GM23338 (cell line): ENCODE measurements around the gene WWOX. TPM values are rescaled to one million over a fixed set of nuclear protein-coding genes. Genes with fewer than 3 reads are reported as not detected.

ENCODE experiments used
- ATAC-seq: fragments of 200-7000 bp; cut with Tn5 transposase; 3 replicates; pipeline ENCODE4 v1.9.1; 2020
- DNase-seq: peaks from one replicate; pipeline ENCODE4 v3.0.0-alpha.2; 2015; ENCODE audit warnings: low spot score
- H2AFZ ChIP-seq: fragments of 200-600 bp; sonication (generic); 2 replicates; pipeline ENCODE4 v1.8.0; 2016; ENCODE audit warnings: antibody characterized with exemption, mild to moderate bottlenecking, moderate library complexity
- H3F3A ChIP-seq: fragments of 200-600 bp; sonication (generic); replicated peaks from 2 replicates; pipeline ENCODE4 v1.8.0; 2017; ENCODE audit warnings: antibody characterized with exemption, mixed run types, low read depth
- H3K27ac ChIP-seq: fragments of 200-600 bp; sonication (generic); 2 replicates; pipeline ENCODE4 v1.6.1; 2016; ENCODE audit warnings: low read depth
- H3K27me3 ChIP-seq: fragments of 200-600 bp; sonication (generic); 2 replicates; pipeline ENCODE4 v1.8.0; 2016; ENCODE audit warnings: mild to moderate bottlenecking, mixed run types, moderate library complexity; ENCODE audit not compliant: insufficient read depth
- H3K36me3 ChIP-seq: fragments of 200-600 bp; sonication (generic); 2 replicates; pipeline ENCODE4 v1.8.0; 2016; ENCODE audit warnings: mild to moderate bottlenecking; ENCODE audit not compliant: insufficient read depth
- H3K4me1 ChIP-seq: fragments of 200-600 bp; sonication (generic); 2 replicates; pipeline ENCODE4 v1.8.0; 2016; ENCODE audit warnings: mild to moderate bottlenecking, moderate library complexity; ENCODE audit not compliant: insufficient read depth
- H3K4me2 ChIP-seq: fragments of 200-600 bp; sonication (generic); 2 replicates; pipeline ENCODE4 v1.7.1; 2017; ENCODE audit warnings: mixed run types
- H3K4me3 ChIP-seq: fragments of 200-600 bp; sonication (generic); 2 replicates; pipeline ENCODE4 v1.6.1; 2016; ENCODE audit warnings: mixed run types
- H3K79me2 ChIP-seq: fragments of 200-600 bp; sonication (generic); replicated peaks from 2 replicates; pipeline ENCODE4 v1.8.0; 2017; ENCODE audit warnings: mild to moderate bottlenecking; ENCODE audit not compliant: insufficient read depth
- H3K9me2 ChIP-seq: fragments of 200-600 bp; sonication (generic); 2 replicates; pipeline ENCODE4 v1.8.0; 2017; ENCODE audit not compliant: insufficient read depth
- H4K20me1 ChIP-seq: fragments of 200-600 bp; sonication (generic); replicated peaks from 2 replicates; pipeline ENCODE4 v1.8.0; 2017; ENCODE audit warnings: mild to moderate bottlenecking; ENCODE audit not compliant: insufficient read depth
- H3K27ac Mint-ChIP-seq: 2 replicates; pipeline ENCODE4 v1.8.0; 2020; ENCODE audit warnings: inconsistent platforms, mild to moderate bottlenecking, moderate library complexity, mixed read lengths
- H3K27me3 Mint-ChIP-seq: 3 replicates; pipeline ENCODE4 v1.8.0; 2022; ENCODE audit warnings: low read depth, mild to moderate bottlenecking, moderate library complexity, mixed read lengths, inconsistent platforms; ENCODE audit not compliant: insufficient read depth, poor library complexity
- H3K36me3 Mint-ChIP-seq: 3 replicates; pipeline ENCODE4 v1.8.0; 2021; ENCODE audit warnings: low read depth, mild to moderate bottlenecking, inconsistent platforms, moderate library complexity, mixed read lengths
- H3K4me1 Mint-ChIP-seq: 3 replicates; pipeline ENCODE4 v1.8.0; 2020; ENCODE audit warnings: mild to moderate bottlenecking, inconsistent platforms, mixed read lengths
- H3K4me3 Mint-ChIP-seq: 3 replicates; pipeline ENCODE4 v1.8.0; 2021; ENCODE audit warnings: moderate library complexity, mild to moderate bottlenecking, inconsistent platforms, mixed read lengths
- H3K9me3 Mint-ChIP-seq: 3 replicates; pipeline ENCODE4 v1.8.0; 2020; ENCODE audit warnings: moderate library complexity, mild to moderate bottlenecking, inconsistent platforms, mixed read lengths
- EZH2 ChIP-seq: fragments of 200-600 bp; sonication (generic); IDR thresholded peaks from one replicate; pipeline ENCODE4 v1.8.0; 2017; ENCODE audit warnings: antibody characterized with exemption, mild to moderate bottlenecking, low read depth; ENCODE audit not compliant: unreplicated experiment
- JUNB ChIP-seq: IDR thresholded peaks from one replicate; pipeline ENCODE4 v1.6.1; 2016; ENCODE audit warnings: antibody characterized with exemption; ENCODE audit not compliant: unreplicated experiment
- NANOG ChIP-seq: IDR thresholded peaks from 2 replicates; pipeline ENCODE4 v1.6.1; 2016; ENCODE audit warnings: antibody characterized with exemption, borderline replicate concordance
- ZNF114 ChIP-seq: fragments of 250-450 bp; sonication (Bioruptor Pico); IDR thresholded peaks from 2 replicates; pipeline ENCODE4 v1.5.0; 2020; ENCODE audit warnings: mild to moderate bottlenecking, moderate library complexity
- ZNF331 ChIP-seq: fragments of 250-450 bp; sonication (Bioruptor Pico); IDR thresholded peaks from 2 replicates; pipeline ENCODE4 v1.5.0; 2020; ENCODE audit warnings: low read depth, mild to moderate bottlenecking, moderate library complexity
- polyA plus RNA-seq: library from polyadenylated mRNA; unstranded; fragments of >200 nt; fragmentation: Nextera tagmentation; extraction: Ambion mirVana; gene quantifications from 2 replicates; pipeline ENCODE4 v1.2.1, GENCODE V29; 2016
- total RNA-seq: library from RNA; depleted of rRNA; stranded (reverse); fragments of >200 nt; shearing (Covaris generic); gene quantifications from 2 replicates; pipeline ENCODE4 v1.2.3, GENCODE V29; 2014
- TF ChIP-seq, protein P1 (sequence below): fragments of 250-450 bp; sonication (Bioruptor Pico); IDR thresholded peaks from 2 replicates; pipeline ENCODE4 v1.5.0; 2020; ENCODE audit warnings: mild to moderate bottlenecking, moderate library complexity
- TF ChIP-seq, protein P2 (sequence below): IDR thresholded peaks from one replicate; pipeline ENCODE4 v1.6.1; 2018; ENCODE audit warnings: antibody characterized with exemption; ENCODE audit not compliant: unreplicated experiment

The WWOX gene
- total and polyA plus RNA-seq, 2 experiments from 2014 or later: 10.0 to 19.3 TPM

DNA sequence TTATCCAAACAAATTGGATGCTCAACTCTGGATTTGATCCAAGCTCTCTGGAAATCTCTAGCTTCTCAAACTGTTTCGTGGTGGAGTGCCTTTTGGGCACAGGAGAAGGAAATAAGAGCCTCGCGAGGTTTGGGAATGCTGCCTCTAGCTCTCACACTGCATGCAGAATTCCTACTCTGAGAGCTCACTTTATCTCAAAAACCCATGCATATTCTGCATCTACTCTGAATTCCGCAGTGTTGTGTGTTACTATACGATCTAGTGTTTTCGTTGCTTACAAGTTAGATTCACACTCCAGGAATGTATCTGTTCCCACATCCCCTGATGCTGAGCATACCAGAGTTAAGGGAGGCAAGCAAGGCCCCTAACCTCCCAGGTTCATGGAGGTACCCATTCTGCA, 462.7 kb downstream of the WWOX start:
- Histone ChIP-seq H3K4me1 (no peaks in the 10 kb centered on the region), H3K9me2 (no peaks in the 10 kb centered on the region), H3K79me2 (no peaks in the 10 kb centered on the region), H3K36me3 (no peaks in the 10 kb centered on the region), H3K27me3 (no peaks in the 10 kb centered on the region), H3K4me3 (no peak overlapping the region), H2AFZ (no peak overlapping the region), H3K27ac (no peak overlapping the region), H4K20me1 (no peaks in the 10 kb centered on the region), H3K4me2 (no peak overlapping the region), H3F3A (no peaks in the 10 kb centered on the region)
- Mint-ChIP-seq H3K27ac (no peak overlapping the region), H3K36me3 (peaks cover 4% of the 10 kb centered on the region; the same call in 1 of the 3 replicates), H3K4me1 (no peaks in the 10 kb centered on the region), H3K27me3 (peaks cover 3% of the 10 kb centered on the region), H3K9me3 (peaks cover 7% of the 10 kb centered on the region; the same call in 2 of the 3 replicates), H3K4me3 (no peak overlapping the region)
- TF ChIP-seq, protein P1, sequence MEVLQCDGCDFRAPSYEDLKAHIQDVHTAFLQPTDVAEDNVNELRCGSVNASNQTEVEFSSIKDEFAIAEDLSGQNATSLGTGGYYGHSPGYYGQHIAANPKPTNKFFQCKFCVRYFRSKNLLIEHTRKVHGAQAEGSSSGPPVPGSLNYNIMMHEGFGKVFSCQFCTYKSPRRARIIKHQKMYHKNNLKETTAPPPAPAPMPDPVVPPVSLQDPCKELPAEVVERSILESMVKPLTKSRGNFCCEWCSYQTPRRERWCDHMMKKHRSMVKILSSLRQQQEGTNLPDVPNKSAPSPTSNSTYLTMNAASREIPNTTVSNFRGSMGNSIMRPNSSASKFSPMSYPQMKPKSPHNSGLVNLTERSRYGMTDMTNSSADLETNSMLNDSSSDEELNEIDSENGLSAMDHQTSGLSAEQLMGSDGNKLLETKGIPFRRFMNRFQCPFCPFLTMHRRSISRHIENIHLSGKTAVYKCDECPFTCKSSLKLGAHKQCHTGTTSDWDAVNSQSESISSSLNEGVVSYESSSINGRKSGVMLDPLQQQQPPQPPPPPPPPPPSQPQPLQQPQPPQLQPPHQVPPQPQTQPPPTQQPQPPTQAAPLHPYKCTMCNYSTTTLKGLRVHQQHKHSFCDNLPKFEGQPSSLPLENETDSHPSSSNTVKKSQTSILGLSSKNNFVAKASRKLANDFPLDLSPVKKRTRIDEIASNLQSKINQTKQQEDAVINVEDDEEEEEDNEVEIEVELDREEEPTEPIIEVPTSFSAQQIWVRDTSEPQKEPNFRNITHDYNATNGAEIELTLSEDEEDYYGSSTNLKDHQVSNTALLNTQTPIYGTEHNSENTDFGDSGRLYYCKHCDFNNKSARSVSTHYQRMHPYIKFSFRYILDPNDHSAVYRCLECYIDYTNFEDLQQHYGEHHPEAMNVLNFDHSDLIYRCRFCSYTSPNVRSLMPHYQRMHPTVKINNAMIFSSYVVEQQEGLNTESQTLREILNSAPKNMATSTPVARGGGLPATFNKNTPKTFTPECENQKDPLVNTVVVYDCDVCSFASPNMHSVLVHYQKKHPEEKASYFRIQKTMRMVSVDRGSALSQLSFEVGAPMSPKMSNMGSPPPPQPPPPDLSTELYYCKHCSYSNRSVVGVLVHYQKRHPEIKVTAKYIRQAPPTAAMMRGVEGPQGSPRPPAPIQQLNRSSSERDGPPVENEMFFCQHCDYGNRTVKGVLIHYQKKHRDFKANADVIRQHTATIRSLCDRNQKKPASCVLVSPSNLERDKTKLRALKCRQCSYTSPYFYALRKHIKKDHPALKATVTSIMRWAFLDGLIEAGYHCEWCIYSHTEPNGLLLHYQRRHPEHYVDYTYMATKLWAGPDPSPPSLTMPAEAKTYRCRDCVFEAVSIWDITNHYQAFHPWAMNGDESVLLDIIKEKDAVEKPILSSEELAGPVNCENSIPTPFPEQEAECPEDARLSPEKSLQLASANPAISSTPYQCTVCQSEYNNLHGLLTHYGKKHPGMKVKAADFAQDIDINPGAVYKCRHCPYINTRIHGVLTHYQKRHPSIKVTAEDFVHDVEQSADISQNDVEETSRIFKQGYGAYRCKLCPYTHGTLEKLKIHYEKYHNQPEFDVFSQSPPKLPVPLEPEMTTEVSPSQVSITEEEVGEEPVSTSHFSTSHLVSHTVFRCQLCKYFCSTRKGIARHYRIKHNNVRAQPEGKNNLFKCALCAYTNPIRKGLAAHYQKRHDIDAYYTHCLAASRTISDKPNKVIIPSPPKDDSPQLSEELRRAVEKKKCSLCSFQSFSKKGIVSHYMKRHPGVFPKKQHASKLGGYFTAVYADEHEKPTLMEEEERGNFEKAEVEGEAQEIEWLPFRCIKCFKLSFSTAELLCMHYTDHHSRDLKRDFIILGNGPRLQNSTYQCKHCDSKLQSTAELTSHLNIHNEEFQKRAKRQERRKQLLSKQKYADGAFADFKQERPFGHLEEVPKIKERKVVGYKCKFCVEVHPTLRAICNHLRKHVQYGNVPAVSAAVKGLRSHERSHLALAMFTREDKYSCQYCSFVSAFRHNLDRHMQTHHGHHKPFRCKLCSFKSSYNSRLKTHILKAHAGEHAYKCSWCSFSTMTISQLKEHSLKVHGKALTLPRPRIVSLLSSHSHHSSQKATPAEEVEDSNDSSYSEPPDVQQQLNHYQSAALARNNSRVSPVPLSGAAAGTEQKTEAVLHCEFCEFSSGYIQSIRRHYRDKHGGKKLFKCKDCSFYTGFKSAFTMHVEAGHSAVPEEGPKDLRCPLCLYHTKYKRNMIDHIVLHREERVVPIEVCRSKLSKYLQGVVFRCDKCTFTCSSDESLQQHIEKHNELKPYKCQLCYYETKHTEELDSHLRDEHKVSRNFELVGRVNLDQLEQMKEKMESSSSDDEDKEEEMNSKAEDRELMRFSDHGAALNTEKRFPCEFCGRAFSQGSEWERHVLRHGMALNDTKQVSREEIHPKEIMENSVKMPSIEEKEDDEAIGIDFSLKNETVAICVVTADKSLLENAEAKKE (CRISPR knock-in tag): no peak
- TF ChIP-seq ZNF114 (CRISPR knock-in tag): no peak
- TF ChIP-seq NANOG: no peak
- no peak for TF ChIP-seq ZNF331 (CRISPR knock-in tag)
- no peak for TF ChIP-seq EZH2
- TF ChIP-seq, protein P2, sequence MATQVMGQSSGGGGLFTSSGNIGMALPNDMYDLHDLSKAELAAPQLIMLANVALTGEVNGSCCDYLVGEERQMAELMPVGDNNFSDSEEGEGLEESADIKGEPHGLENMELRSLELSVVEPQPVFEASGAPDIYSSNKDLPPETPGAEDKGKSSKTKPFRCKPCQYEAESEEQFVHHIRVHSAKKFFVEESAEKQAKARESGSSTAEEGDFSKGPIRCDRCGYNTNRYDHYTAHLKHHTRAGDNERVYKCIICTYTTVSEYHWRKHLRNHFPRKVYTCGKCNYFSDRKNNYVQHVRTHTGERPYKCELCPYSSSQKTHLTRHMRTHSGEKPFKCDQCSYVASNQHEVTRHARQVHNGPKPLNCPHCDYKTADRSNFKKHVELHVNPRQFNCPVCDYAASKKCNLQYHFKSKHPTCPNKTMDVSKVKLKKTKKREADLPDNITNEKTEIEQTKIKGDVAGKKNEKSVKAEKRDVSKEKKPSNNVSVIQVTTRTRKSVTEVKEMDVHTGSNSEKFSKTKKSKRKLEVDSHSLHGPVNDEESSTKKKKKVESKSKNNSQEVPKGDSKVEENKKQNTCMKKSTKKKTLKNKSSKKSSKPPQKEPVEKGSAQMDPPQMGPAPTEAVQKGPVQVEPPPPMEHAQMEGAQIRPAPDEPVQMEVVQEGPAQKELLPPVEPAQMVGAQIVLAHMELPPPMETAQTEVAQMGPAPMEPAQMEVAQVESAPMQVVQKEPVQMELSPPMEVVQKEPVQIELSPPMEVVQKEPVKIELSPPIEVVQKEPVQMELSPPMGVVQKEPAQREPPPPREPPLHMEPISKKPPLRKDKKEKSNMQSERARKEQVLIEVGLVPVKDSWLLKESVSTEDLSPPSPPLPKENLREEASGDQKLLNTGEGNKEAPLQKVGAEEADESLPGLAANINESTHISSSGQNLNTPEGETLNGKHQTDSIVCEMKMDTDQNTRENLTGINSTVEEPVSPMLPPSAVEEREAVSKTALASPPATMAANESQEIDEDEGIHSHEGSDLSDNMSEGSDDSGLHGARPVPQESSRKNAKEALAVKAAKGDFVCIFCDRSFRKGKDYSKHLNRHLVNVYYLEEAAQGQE: no peak
- TF ChIP-seq JUNB: no peak
- DNase-seq (no peak), ATAC-seq (no peak)
